Right renal cortex interstitium (tissue), 3 donors: ENCODE measurements around the gene ACOT9. TPM values are rescaled to one million over a fixed set of nuclear protein-coding genes. Genes with fewer than 3 reads are reported as not detected.
"Not testable (repeated sequence)": the region's sequence is repeated elsewhere in the genome, so short reads cannot be mapped to it uniquely, and the experiment has no call there.

Experiments used
- DNase-seq, 3 donors: peaks; one replicate each; pipeline ENCODE4 v3.0.0-alpha.2; 2013; ENCODE audit warnings: low read depth in 3 of 3, low spot score in 2 of 3
- polyA plus RNA-seq, 3 donors: library from polyadenylated mRNA; unstranded; fragments of 120-200 nt; gene quantifications; one replicate each; pipeline ENCODE4 v1.2.1, GENCODE V29; 2013; ENCODE audit not compliant: insufficient read length in 3 of 3

ACOT9 gene
- polyA plus RNA-seq, 3 donors: 27.5 to 33.4 (median 32.3) TPM

- no peak for DNase-seq
These were observed 37.8 kb downstream of the ACOT9 start for GRCh38 chrX:23705235-23705634.

DNA sequence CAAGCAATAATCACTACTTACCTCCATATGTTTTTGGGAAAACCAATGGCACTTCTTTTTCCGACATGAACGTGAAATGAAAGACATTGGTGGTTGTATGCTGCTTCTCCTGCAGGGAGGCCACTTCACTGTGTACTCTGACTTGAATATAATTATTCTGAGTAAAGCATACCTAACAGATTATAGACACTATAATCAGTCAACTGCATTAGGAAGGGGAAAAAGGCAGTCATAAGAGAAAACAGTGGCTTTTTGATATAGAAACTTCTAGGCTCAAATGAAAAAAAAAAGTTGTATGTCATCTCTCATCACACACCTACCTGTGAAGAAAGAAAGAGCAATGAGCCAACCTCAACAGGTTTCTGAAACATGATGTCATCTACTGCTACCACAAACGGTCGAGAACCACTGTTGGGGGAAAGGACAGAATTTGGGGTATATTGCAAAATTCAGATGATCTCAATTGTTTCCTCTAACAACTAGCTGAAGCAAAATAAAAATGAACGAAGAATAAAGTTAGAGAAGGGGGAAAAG lies 38.3 kb downstream of the ACOT9 start:
- DNase-seq: no peak

DNA sequence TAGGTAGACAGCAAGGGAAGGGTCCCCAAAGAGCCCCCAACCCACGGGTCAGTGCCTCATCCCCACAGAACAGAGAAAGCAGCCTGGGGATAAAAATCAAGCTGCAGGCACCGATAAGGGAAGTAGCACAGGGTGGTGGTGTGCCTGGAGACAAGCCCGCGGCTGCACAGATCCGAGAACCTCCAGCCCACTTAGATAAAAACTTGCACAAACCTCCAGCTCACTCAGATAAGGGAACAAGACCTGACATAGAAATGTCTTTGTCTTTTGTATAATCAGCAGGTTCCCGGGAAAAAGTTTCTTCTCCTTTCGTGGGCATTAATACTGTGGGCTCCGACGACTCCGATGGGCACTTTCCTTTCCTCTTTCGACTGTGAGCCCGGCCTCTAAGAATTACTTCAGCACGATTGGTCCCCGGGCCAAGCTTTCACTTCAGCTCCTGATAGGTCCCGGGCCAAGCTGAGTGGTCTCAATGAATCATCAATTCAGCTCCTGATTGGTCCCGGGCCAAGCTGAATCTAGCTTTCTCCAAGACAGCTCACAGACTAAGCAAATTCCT lies 43.4 kb downstream of the ACOT9 start:
- DNase-seq: no peak

- DNase-seq: peak in 1 of 3 donors; percentile 26
These were observed 48.5 kb downstream of the ACOT9 start for GRCh38 chrX:23694606-23695005.

DNA sequence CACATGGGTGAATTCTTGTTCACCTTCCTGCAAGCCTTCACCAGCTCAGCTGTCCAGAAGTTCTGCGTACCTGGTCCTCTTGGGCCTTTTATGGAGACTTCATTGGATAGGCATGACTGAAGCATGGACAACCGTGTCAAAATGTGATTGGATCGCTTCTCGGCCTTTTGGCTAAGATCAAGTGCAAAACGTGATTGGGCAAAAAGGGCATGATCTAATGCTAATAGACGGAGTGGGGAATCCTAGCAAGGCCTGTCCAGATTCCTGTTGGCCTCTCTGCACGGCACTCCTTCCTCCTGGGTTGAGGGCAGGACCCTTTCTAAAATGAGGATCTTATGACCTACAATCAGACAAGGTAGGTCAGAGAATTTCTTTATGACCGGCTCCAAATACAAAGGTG lies 50.9 kb downstream of the ACOT9 start:
- DNase-seq: no peak

GRCh38 chrX:23676486-23676885 lies 66.6 kb downstream of the ACOT9 start:
- not testable (repeated sequence) for DNase-seq

- no peak for DNase-seq
These were observed 70.0 kb downstream of the ACOT9 start for GRCh38 chrX:23673108-23673507.

- no peak for DNase-seq
These were observed 72.5 kb downstream of the ACOT9 start for GRCh38 chrX:23670528-23670927.

- DNase-seq: no peak
These were observed 74.7 kb downstream of the ACOT9 start for GRCh38 chrX:23668335-23668734.

GRCh38 chrX:23667239-23668177 lies 75.6 kb downstream of the ACOT9 start, which contains the start of gene PRDX4:
Gene PRDX4, plus strand, starts transcription at chrX:23667493. Its CDS starts 78 bp downstream, at chrX:23667571.
- peak in 2 of 3 donors; percentile 56 to 65 for DNase-seq

- DNase-seq: no peak
These were observed 76.8 kb downstream of the ACOT9 start for GRCh38 chrX:23666282-23666681.

- no peak for DNase-seq
These were observed 78.6 kb downstream of the ACOT9 start for GRCh38 chrX:23664496-23664895.

DNA sequence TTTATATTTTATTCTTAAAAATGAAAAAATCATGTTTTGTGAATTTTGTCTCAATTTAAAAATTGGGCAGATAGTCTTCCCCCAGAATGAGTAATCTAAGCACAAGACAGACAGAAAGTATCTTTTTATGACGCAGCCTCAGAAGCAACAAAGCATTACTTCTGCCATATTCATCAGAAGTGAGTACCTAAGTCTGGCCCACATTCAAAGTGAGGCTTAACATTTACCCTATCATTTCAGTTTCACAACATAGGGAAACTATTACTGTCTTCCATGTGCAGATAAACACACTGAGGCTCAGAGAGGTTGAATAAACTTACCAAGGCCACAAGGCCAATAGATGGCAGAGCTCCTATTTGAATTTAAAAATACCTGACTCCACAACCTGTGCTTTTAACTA lies 80.2 kb downstream of the ACOT9 start:
- no peak for DNase-seq

DNA sequence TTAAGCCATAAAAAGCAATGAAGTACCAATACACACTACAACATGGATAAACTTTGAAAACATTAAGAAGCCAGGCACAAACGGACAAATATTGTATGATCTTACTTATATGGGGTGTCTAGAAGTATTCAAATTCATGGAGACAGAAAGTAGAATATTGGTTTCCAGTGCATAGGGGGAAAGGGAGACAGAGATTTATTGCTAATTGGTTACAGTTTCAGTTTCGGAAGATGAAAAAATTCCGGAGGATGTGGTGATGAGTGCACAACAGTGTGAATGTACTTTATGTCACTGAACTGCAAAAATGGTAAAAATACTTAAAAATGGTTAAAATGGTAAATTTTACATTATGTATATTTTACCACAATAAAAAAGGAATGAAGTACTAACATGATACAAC lies 80.9 kb downstream of the ACOT9 start:
- no peak for DNase-seq

DNA sequence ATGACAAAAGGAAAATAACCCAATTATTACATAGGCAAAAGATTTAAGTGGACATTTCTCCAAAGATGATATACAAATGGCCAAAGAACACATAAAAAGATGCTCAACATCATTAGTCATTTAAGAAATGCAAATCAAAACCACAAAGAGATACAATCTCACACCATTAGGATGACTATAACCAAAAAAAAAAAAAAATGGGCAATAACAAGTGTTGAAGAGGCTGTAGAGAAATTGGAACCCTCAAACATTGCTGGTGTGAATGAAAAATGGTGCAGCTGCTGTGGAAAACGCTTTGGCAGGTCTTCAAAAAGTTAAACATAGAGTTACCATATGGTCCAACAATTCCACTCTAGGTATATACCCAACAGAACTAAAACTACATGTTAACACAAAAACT lies 81.4 kb downstream of the ACOT9 start:
- no peak for DNase-seq

- no peak for DNase-seq
These were observed 82.3 kb downstream of the ACOT9 start for GRCh38 chrX:23660766-23661132.

DNA sequence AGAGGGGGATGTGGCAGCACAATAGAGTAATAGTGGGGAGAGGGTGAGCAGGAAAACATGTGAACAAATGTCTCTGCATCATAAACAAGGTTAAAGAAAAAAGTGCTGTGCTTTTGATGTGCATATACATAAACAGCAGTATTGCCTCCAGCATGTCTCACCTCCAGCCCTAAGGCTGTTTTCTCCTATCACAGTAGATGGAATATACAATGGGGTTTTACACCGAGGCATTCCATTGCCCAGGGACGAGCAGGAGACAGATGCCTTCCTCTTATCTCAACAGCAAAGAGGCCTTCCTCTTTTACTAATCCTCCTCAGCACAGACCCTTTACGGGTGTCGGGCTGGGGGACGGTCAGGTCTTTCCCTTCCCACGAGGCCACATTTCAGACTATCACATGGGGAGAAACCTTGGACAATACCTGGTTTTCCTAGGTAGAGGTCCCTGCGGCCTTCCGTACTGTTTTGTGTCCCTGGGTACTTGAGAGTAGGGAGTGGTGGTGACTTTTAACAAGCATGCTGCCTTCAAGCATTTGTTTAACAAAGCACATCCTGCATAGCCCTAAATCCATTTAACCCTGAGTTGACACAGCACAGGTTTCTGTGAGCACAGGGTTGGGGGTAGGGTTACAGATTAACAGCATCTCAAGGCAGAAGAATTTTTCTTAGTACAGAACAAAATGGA lies 82.9 kb downstream of the ACOT9 start:
- DNase-seq: not testable (repeated sequence)

DNA sequence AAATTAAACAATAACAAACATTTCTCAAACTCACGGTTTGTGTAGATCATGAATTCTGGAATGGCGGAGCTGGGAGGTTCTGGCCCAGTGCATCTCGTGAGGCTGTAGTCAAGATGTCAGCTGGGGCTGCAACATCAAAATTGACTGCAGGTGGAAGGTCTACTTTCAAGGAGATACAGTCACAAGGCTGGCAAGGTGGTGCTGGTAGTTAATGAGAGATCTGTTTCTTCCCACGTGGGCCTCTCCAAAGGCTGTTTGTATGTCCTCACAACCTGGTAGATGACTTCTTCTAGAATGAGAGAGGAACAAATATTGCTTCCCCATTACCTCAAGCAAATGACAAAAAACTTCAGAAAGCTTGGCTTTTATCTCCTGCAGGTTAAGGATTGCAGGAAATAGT lies 83.7 kb downstream of the ACOT9 start:
- no peak for DNase-seq

- DNase-seq: no peak
These were observed 86.4 kb downstream of the ACOT9 start for GRCh38 chrX:23656684-23657083.

- no peak for DNase-seq
These were observed 87.0 kb downstream of the ACOT9 start for GRCh38 chrX:23656091-23656490.
